ENCODE data around the gene ZDHHC12.
"Not testable (repeated sequence)": the region's sequence is repeated elsewhere in the genome, so short reads cannot be mapped to it uniquely, and the experiment has no call there.

Gene ZDHHC12

DNA sequence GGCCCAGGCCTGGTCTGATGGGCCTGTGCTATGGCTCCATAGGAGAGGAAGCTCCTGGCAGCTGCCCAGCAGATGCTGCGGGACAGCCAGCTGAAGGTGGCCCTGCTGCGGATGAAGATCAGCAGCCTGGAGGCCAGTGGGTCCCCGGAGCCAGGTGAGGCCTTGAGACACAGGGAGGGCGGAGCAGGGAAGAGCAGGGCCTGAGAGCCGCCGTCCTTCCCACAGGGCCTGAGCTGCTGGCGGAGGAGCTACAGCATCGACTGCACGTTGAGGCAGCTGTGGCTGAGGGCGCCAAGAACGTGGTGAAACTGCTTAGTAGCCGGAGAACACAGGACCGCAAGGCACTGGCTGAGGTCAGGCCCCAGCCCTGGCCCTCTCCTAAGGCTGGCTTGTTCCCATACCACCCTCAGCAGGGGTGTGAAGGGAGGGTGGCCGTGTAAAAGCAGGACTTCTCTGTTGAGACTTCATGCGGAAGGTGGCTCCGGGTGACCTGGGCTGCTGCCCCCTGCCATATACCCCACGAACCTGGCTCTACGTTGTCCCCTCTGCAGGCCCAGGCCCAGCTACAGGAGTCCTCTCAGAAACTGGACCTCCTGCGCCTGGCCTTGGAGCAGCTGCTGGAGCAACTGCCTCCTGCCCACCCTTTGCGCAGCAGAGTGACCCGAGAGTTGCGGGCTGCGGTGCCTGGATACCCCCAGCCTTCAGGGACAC, 17.1 kb downstream of the ZDHHC12 start:
- DNase-seq = no peak

DNA sequence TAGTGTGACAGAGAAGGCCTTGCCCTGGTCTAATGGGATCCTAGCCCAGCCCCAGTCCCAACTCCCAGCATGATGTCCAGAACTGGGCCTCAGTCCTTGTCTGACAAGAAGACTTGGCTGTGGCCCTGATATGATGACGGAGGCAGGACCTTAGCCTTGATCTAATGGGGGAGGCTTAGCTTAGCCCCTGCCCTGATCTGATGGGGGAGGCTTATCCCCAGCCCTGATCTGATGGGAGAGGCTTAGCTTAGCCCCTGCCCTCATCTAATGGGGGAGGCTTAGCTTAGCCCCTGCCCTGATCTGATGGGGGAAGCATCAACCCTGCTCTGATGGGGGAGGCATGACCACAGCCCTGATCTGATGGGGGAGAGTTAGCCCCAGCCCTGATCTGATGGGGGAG, 17.9 kb downstream of the ZDHHC12 start:
- no peak for DNase-seq

DNA sequence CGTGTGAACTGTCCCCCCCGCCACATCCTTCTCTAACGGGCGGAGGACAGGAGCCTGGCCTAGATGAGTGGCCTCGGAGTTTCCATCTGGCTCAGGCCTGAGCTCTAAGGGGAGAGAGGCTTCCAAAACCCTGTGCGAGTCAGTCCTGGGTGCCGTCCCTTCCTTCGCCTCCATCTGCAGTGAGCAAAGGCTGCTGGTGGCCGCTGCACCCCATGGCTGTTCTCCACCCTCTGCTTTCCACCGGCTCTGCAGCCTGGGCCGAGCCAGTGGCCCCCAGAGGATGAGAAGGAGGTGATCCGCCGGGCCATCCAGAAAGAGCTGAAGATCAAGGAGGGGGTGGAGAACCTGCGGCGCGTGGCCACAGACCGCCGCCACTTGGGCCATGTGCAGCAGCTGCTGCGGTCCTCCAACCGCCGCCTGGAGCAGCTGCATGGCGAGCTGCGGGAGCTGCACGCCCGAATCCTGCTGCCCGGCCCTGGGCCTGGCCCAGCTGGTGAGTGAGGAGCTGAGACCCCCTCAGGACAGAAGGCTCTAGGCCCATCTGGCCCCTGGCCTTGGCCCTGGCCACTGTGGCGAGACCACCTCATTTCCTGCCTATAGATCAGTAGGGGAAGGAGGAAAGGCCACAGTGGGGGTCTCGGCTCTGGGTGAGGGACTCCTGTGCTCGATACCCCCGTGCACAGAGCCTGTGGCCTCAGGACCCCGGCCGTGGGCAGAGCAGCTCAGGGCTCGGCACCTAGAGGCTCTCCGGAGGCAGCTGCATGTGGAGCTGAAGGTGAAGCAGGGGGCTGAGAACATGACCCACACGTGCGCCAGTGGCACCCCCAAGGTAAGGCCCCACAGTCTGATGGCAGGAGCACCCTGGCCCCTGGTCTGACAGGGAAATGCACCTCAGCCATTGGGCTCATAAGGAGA, 18.6 kb downstream of the ZDHHC12 start:
- DNase-seq = no peak

DNA sequence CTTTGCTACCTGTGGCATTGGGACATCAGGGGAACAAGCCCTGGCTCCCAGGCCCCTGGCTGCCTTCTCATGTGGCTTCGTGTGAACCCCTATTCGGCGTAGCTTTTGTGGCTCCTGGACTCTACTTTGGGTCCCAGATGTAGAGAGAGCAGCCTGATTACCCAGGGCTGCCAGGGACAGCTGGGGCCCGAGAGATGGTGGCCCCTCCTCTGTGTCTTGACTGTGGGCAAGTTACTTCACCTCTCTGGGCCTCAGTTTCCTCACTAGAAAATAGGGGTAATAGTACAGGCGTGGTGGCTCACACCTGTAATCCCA, 19.6 kb downstream of the ZDHHC12 start:
- DNase-seq = no peak

DNA sequence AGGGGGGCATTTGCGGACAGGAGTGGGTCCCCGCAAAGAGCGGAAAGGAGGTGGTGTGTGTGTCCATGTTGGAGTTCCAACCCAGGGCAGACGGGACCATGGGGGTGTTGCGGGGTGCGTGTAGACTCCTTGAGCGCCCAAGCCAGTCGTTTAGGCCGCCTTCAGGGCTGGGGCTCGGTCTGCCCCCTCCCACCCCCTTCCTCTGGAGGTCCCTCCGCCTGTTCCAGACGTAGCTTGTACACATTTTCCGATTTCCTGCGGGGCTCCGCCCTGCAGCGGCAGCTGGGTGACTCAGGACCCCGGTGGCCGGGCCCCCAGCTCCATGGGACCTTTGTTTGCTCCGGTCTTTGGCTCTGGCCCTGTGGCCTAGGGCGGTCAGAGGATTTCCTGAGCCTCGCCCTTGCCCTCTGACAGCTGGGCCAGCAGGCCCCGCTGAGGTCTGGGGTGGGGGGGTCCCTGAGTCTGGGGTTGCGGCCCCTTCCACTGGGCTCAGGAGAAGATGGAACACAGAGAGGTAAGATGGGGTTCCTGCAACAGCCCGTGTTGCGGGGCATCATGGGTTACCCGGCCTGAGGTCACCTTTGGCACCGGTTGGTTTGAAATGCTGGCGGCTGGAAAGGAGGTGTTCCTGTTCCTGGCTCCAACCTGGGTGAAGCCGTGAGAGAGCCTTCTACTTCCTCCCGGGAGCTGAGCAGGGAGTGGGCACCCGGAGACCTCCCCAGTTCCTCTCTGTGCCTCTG, 20.1 kb downstream of the ZDHHC12 start:
- DNase-seq = no peak

DNA sequence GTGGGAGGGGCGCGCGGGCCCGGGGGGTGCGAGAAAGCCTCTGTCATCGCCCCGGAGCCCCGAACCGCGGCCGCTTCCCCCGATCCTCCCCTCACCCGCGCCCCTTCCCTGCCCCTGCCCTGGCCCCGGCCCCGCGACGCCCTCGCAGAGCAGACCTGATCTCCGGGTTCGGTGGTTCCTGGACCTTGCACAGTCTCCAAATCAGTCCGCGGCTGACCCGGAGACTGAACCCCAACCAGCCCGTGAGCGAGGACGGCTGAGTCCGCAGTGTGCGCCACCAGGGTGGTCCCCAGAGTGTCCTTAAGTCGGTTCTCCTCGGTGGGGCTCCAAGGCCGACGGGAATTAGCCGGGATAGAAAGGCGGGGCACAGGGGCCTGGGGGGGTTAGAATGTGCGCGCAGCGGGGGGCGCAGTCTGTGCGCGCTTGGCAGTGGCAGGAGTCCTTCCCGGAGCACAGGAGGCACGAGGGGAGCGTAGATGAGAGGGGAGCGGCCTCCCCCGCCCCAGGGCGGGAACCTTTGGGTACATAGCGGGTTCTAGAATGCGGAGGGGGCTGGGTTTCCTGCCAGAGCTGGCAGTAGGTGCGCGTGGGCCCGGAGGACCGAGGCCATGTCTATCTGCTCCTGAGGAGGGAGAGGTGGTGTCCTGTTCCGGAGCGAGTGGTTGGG, 20.8 kb downstream of the ZDHHC12 start:
- DNase-seq = no peak

DNA sequence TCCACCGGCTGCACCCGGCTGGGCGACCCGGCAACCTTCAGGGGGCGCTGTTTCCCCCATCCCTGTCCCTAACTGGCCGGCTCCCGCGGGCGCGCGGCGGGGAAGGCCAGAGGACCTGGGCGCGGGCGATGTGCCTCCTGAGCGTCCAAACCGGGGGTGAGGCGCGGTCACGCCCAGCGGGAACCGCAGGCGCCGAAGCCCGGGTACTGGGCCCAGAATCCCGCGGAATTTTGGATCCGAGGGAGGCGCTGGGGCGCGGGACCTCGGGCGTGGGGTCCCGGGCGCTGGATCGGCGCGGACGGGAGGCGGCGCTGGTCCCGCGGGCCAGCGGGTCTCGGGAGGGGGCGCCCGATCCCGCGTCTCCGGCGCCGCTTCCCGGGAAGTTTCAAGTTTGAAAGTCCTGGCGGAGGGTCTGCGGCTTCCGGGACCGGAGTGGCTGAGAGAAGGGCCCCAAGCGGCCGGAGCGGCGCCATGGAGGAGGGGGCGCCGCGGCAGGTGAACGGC, 21.4 kb downstream of the ZDHHC12 start, which contains the start of gene PKN3:
TSS of gene PKN3 (plus strand) at position 59 of the 504 bp plus-strand sequence. CDS start at position 472, 413 bp downstream.
- no peak for DNase-seq

DNA sequence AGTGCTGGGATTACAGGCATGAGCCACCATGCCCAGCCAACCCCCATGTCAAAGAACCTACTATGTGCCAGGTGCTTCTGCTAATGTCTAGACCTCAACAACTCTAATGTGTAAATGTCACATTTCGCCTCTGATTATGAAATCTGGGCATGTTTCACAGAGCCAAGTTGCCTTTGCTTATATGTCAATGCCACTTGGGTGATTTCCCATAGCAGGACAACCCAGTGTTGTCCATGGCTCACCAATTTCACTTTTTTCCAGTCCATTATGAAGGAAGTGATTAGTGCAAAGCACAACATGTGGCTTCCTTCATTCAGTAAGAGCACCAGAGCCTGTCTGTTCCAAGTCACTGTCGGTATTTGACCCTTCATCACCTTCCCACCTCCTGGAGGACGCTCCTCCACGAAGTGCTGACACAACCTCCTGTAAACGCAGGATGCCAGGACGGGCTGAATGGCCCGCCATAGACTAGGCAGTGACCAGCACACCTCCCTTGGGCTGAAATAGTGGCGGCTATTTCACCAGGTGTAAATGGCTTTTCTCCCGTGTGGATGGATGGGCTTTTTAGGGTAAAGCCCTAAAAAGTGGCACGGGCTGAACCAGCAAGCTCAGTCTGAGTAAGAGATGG, 22.6 kb downstream of the ZDHHC12 start:
- no peak for DNase-seq

DNA sequence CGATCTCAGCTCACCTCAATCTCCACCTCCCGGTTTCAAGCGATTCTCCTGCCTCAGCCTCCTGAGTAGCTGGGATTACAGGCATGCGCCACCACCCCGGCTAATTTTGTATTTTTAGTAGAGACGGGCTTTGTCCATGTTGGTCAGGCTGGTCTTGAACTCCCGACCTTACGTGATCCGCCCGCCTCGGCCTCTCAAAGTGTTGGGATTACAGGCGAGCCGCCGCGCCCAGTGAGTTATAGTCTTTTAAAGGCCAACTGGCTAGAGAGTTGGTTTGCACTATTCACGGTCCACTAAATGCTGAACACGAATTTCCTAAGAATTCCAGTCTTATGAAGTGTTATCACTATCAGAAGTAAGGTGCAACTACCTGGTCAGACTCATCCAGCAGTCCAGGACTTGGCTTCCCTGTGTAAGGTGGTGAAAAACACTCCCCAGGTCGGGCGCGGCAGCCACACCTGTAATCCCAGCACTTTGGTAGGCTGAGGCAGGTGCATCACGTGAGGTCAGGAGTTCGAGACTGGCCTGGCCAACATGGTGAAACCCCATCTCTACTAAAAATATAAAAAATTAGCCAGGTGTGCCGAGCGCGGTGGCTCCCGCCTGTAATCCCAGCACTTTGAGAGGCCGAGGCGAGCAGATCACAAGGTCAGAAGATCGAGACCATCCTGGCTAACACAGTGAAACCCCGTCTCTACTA, 24.7 kb downstream of the ZDHHC12 start:
- not testable (repeated sequence) for DNase-seq

DNA sequence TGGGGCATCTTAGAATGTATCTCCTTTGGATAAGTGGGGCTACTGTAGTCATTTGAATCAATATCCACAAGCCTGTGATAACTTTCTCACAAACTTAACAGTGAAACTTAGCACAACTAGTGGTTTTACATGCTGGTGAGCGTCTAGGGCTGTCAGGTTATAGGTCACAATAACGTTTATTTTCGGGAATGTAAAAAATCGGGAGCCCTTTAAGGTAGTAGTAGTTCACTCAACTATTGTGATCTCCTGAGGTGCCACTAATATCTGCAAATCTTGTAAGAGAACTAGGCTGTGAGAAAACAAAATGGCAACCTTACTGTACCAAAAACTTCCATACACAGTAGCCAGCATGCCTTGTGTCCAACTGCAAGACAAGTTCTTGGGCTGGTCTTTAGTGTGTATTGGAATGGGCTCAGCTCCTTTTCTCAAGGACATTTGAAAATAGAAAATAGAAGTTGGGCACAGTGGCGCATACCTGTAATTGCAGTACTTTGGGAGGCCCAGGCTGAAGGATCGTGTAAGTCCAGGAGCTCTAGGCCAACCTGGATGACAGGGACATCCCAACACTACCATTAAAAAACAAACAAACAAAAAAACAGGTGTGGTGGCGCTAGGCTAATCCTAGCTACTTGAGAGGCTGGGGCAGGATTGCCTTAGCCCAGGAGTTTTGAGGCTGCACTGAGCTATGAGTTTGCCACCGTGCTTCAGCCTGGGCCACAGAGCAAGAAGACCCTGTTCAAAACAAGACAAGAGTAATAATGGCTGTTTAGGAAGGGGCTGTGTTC, 26.8 kb downstream of the ZDHHC12 start:
- DNase-seq = no peak

DNA sequence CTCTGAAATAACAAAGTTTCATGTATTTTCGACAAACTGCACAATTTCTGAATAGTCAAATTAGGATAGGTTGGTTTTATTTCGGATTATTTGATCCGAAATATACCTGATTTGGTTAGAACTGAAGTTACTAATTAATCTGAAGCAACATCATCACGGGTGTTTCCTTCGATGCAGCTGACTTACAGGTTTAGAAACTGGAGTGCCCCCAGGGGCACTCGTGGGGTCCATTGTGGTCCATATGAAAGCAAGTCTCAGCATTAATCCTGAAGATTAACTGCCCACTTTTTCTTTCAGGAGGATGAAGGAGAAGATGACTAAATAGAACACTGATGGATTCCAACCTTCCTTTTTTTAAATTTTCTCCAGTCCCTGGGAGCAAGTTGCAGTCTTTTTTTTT, 29.6 kb downstream of the ZDHHC12 start:
- DNase-seq = no peak

DNA sequence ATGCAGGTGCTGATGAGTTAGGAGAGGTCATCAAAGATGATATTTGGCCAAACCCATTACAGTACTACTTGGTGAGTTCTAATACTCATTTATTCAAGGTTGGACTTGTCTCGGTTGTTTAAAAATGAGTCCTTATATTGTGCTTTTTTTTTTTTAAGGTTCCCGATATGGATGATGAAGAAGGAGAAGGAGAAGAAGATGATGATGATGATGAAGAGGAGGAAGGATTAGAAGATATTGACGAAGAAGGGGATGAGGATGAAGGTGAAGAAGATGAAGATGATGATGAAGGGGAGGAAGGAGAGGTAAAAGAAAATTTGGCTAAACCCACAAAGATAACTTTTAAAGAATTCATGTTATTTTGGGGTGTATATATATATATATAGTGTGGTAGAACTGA, 30.2 kb downstream of the ZDHHC12 start:
- not testable (repeated sequence) for DNase-seq

DNA sequence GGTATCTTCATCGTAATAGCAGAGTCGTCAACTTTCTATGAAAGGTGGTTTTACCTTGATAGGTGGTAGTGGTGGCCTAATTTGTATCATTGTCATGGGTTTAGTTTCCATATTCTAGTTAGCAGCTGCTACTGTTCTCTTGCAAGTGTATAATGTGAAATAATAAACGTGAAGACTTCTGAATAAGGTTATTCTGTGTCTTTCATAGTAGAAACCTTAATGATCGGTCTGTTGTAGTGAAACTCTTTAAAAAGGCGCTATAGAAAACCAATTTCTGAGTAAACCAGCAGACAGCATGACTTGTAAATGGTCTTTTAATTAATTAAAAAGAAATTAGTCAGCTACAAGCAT, 33.3 kb downstream of the ZDHHC12 start:
- DNase-seq = no peak

DNA sequence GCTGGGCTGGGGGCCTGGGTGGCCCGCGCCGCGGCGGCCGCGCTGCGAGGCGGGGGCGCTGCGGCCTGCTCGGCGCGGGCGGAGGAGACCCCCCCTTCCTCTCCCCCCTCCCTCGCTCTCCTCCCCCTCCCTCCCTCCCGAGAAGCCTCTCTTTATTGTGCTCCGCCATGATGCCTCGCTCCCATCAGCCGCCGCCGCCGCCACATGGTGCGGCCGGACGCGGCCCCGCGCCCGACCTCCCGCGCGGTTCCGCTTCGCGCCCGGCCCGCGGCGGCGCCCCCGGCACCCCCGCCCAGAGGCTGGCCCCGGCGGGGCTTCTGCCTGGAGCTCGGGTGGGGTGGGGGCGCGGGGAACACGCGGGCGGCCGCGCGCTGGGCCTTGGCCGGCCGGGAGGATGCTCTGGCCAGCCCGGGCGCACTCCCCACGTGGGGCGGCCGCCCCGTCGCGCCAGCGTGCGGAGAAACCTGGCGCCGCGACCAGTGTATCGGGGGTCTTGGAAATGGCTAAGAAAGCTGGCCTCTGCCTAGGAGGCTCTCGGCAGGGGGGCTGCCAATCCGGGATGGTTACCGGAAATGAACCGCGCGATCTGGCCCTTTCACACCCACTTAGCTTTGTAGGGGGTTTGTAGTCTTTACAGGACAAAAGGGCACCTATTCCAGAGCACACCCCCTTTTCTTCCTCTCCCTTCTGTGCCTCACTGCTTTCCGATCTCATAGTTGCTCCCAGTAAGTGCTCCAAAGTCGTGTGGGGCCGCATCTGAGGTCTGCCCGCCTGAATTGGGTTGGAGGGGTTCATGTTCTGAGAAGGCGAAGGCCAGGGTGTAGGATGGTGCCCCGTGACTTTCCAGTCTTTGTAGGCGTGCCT, 33.9 kb downstream of the ZDHHC12 start:
- DNase-seq = peak; percentile 21

DNA sequence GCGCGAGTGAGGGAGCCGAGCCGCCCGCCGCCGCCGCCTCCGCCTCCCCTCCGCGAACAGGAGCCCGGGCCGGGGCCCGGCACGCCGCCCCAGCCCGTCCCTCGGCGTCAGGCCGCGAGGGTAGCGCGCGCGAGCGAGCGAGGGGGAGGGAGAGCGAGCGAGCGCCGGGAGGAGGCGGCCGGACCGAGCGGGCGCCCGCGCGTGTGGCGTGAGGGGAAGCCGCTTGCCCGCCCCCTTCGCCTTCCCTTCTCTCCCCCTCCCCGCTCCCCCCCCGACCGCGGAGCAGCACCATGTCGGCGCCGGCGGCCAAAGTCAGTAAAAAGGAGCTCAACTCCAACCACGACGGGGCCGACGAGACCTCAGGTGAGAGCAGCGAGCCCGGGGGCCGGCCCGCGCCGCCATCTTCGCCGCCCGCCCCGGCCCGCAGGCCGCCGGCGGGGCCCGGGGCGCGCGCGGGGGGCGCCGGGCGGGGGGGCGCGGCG, 34.6 kb downstream of the ZDHHC12 start:
- DNase-seq = no peak

DNA sequence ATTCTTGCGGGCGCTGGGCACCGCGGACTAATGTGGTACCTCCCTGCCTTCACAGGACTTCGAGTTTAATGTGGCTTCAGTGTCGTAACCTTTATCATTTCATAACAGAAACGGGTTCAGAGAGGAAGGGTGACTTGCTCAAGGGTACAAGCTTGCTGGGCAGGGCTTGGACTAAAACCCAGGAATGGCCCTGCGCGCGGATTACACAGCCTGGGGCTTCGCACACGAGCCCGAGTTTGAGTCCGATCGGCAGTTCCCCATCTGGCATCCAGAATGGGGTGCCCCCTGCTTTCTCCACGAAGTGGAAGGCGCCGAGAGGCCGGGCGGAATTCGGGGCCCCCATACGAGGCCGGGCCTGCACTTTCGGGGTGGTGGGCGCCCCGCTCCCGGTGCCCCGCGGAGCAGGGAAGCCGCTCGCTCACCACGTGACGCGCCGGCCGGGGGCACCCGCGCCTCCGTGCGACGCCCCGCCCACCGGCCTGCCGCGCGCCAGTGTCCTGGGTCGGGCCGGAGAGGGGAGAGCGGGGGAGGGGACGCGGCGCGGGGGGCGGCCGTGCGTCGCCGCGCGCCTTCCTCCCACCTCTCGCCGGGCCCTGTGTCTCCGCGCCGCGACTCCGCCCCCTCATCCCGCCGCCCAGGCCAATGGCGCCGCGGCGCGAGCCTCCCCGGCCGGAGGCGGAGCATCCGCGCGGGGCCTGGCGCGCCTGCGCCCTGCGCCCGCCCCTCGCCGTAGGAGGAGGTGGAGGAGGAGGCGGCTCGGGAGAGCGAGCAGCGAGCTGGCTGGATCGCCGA, 35.2 kb downstream of the ZDHHC12 start, which contains the start of gene SET:
TSS of gene SET (plus strand) at position 722 of the 792 bp plus-strand sequence. CDS start 361 bp downstream, outside the sequence.
- peak; percentile 92 for DNase-seq

DNA sequence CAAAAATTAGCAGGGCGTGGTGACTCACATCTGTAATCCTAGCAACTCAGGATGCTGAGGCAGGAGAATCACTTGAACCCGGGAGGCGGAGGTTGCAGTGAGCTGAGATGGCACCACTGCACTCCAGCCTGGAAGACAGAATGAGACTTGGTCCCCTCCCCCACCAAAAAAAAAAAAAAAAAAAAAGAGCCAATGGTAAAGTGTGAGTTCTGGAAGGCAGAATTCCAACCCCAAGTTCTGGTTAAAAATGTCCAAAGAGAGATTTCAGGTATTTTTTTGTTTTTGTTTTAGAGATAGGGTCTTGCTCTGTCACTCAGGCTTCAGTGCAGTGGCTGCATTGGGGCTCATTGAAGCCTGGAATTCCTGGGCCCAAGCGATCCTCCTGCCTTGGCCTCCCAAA, 36.5 kb downstream of the ZDHHC12 start:
- DNase-seq = no peak

DNA sequence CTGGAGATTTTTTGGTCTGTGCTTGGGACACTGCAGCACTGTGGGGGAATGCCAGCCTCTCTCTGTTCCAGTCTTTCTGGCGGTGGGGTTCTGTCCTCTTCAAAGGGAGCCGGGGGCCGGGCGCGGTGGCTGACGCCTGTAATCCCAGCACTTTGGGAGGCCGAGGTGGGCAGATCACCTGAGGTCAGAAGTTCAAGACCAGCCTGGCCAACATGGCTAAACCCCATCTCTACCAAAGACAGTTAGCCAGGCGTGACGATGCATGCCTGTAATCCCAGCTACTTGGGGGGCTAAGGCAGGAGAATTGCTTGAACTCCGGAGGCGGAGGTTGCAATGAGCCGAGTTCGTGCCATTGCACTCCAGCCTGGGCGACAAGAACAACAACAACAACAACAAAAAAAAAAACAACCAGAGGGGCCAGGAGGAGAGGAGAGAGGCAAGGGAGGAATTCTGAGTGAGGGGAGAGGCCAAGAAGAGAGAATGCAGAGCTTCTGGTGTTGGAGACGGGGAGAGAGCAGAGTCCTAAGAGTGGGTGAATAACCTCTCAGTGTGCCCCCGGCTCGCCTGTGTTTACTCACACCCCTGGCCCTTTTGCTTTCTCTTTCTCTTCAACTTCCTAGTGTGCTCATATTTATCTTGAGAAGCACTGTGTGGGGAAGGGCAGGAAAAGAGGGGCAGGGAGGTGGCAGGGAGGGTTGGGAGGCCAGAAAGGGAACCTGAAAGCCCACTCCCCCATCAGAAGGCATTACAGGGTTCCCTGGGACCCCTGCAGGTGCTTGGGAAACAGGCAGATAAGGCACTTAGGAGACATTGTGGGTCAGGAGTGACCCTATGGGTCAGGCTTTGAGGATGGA, 38.1 kb downstream of the ZDHHC12 start:
- no peak for DNase-seq

All from NCI-H1105 (cell line).